HCT116 (cell line): ENCODE results near the gene PTPRZ1. TPM values are rescaled to one million over a fixed set of nuclear protein-coding genes. Genes with fewer than 3 reads are reported as not detected.

ENCODE experiments used
- ATAC-seq: fragments of 200-7000 bp; cut with Tn5 transposase; 2 replicates; pipeline ENCODE4 v1.9.1; 2020; ENCODE audit warnings: mild to moderate bottlenecking, moderate library complexity
- BruUV-seq: library from RNA; stranded (reverse); fragments of 400-500 nt; replicated peaks from 2 replicates; lab custom pipeline; 2021; lab: Mats Ljungman, UMichigan
- CTCF ChIA-PET: fragments of 300-600 bp; sonication (Branson Sonifier 250); formaldehyde crosslinking; loops from one replicate; lab custom pipeline; 2021; ENCODE audit warnings: antibody characterized with exemption; lab: Charles Lee
- POLR2A ChIA-PET: fragments of 300-600, 350-600 bp; sonication (Branson Sonifier 250); formaldehyde crosslinking; loops from one replicate; lab custom pipeline; 2021; ENCODE audit warnings: antibody characterized with exemption; lab: Charles Lee
- RAD21 ChIA-PET, 2 experiments: fragments of 300-600 bp; sonication (Branson Sonifier 250); formaldehyde crosslinking; loops; one replicate each; lab custom pipeline; 2023; ENCODE audit warnings: low total read pairs in 2 of 2; ENCODE audit not compliant: uncharacterized antibody in 2 of 2, unreplicated experiment in 2 of 2, low non-redundant PET in 1 of 2; lab: Charles Lee
- DNase-seq: peaks from one replicate; pipeline ENCODE4 v3.0.0-alpha.2; 2010; ENCODE audit warnings: low read depth, low spot score
- H2AFZ ChIP-seq: fragments of 200-600 bp; shearing (Covaris generic), sonication (generic); 2 replicates; pipeline ENCODE4 v1.6.1; 2017; ENCODE audit warnings: low read depth, mixed run types, mixed read lengths, antibody characterized with exemption, low read length; ENCODE audit not compliant: poor library complexity, severe bottlenecking
- H3K27ac ChIP-seq: 2 replicates; pipeline ENCODE4 v1.5.1; 2012; ENCODE audit warnings: low read depth, low read length
- H3K27me3 ChIP-seq: fragments of 200-600 bp; sonication (generic); 2 replicates; pipeline ENCODE4 v1.6.1; 2016; ENCODE audit warnings: mixed run types, low read length, mixed read lengths; ENCODE audit not compliant: insufficient read depth
- H3K36me3 ChIP-seq, 2 experiments: fragments of 200-500 bp in 1 of 2; fragments of 200-600 bp in 1 of 2; sonication (Bioruptor generic) in 1 of 2; sonication (generic) in 1 of 2; 2 replicates each; pipeline versions ENCODE4 v1.5.1 to v1.6.1; 2014 to 2016; ENCODE audit warnings: low read length in 2 of 2, inconsistent platforms in 1 of 2, mixed read lengths in 1 of 2, mixed run types in 1 of 2; ENCODE audit not compliant: insufficient read depth in 2 of 2, control insufficient read depth in 1 of 2
- H3K4me1 ChIP-seq, 2 experiments: fragments of 200-600 bp in 1 of 2; sonication (generic) in 1 of 2; 2 replicates each; pipeline versions ENCODE4 v1.5.1 to v1.6.1; 2012 to 2017; ENCODE audit warnings: low read length in 2 of 2, inconsistent platforms in 1 of 2, mild to moderate bottlenecking in 1 of 2, mixed read lengths in 1 of 2, mixed run types in 1 of 2, moderate library complexity in 1 of 2; ENCODE audit not compliant: insufficient read depth in 2 of 2, control insufficient read depth in 1 of 2
- H3K4me2 ChIP-seq: fragments of 200-600 bp; sonication (generic); 2 replicates; pipeline ENCODE4 v1.6.1; 2017; ENCODE audit warnings: mixed run types, low read length, mixed read lengths
- H3K4me3 ChIP-seq, 2 experiments: fragments of 200-600 bp in 1 of 2; sonication (generic) in 1 of 2; replicated peaks in 1 of 2; 2 replicates each; pipeline ENCODE4 v1.5.1; 2011 to 2016; ENCODE audit warnings: low read length in 2 of 2, control low read depth in 1 of 2, low read depth in 1 of 2, mild to moderate bottlenecking in 1 of 2, mixed read lengths in 1 of 2, mixed run types in 1 of 2
- H3K79me2 ChIP-seq: fragments of 200-600 bp; sonication (generic); 2 replicates; pipeline ENCODE4 v1.6.1; 2017; ENCODE audit warnings: mild to moderate bottlenecking, mixed run types, low read length, moderate library complexity, mixed read lengths; ENCODE audit not compliant: insufficient read depth
- H3K9ac ChIP-seq: fragments of 200-600 bp; sonication (generic); 2 replicates; pipeline ENCODE4 v1.6.1; 2016; ENCODE audit warnings: low read length, mixed read lengths
- H3K9me2 ChIP-seq: fragments of 200-600 bp; sonication (generic), shearing (Covaris generic); 2 replicates; pipeline ENCODE4 v1.6.1; 2017; ENCODE audit warnings: mixed run types, mild to moderate bottlenecking, moderate library complexity; ENCODE audit not compliant: insufficient read depth
- H3K9me3 ChIP-seq, 2 experiments: fragments of 200-500 bp in 1 of 2; fragments of 200-600 bp in 1 of 2; sonication (Bioruptor generic) in 1 of 2; sonication (generic) in 1 of 2; 2 replicates each; pipeline ENCODE4 v1.6.1; 2014 to 2017; ENCODE audit warnings: low read length in 2 of 2, mixed read lengths in 2 of 2, inconsistent platforms in 1 of 2, low read depth in 1 of 2, mild to moderate bottlenecking in 1 of 2, mixed run types in 1 of 2, moderate library complexity in 1 of 2; ENCODE audit not compliant: control insufficient read depth in 1 of 2, insufficient read depth in 1 of 2
- H4K20me1 ChIP-seq: fragments of 200-600 bp; sonication (generic), shearing (Covaris generic); 2 replicates; pipeline ENCODE4 v1.6.1; 2017; ENCODE audit warnings: mixed run types, mild to moderate bottlenecking, moderate library complexity; ENCODE audit not compliant: insufficient read depth
- CBX3 ChIP-seq: IDR thresholded peaks from 2 replicates; pipeline ENCODE4 v1.6.1; 2012; ENCODE audit warnings: low read depth
- CEBPB ChIP-seq: IDR thresholded peaks from 2 replicates; pipeline ENCODE4 v1.6.1; 2012; ENCODE audit warnings: low read depth
- ELF1 ChIP-seq: IDR thresholded peaks from 2 replicates; pipeline ENCODE4 v1.6.1; 2012; ENCODE audit warnings: low read depth, borderline replicate concordance
- EZH2 ChIP-seq: fragments of 200-600 bp; sonication (generic); IDR thresholded peaks from 2 replicates; pipeline ENCODE4 v1.6.1; 2017; ENCODE audit warnings: antibody characterized with exemption, mixed run types
- FOSL1 ChIP-seq: IDR thresholded peaks from 2 replicates; pipeline ENCODE4 v1.6.1; 2012; ENCODE audit warnings: low read depth
- JUND ChIP-seq: IDR thresholded peaks from 2 replicates; pipeline ENCODE4 v1.6.1; 2012
- POLR2A ChIP-seq: IDR thresholded peaks from 2 replicates; pipeline ENCODE4 v1.7.0; 2011; ENCODE audit warnings: borderline replicate concordance; ENCODE audit not compliant: insufficient read depth, insufficient read length; ENCODE audit errors: extremely low read depth
- POLR2AphosphoS5 ChIP-seq: IDR thresholded peaks from 2 replicates; pipeline ENCODE4 v1.6.1; 2011; ENCODE audit warnings: mild to moderate bottlenecking, low read depth, low read length, moderate library complexity
- SIN3A ChIP-seq: IDR thresholded peaks from 2 replicates; pipeline ENCODE4 v1.6.1; 2012; ENCODE audit warnings: low read depth
- SRF ChIP-seq: IDR thresholded peaks from 2 replicates; pipeline ENCODE4 v1.6.1; 2012; ENCODE audit warnings: low read depth
- TCF7L2 ChIP-seq: IDR thresholded peaks from 2 replicates; pipeline ENCODE4 v1.7.0; 2011; ENCODE audit warnings: borderline replicate concordance, inconsistent platforms; ENCODE audit not compliant: insufficient read depth, insufficient read length; ENCODE audit errors: extremely low read depth
- ZFX ChIP-seq: fragments of 450-650 bp; IDR thresholded peaks from 2 replicates; pipeline ENCODE4 v1.6.1; 2017
- intact Hi-C: fragments of 100-400 bp; cut with micrococcal nuclease; formaldehyde crosslinking; loops from 2 replicates; pipeline ENCODE4 v1.10.0; 2022
- total RNA-seq: library from RNA; stranded (reverse); gene quantifications from one replicate; pipeline ENCODE4 v1.2.1, GENCODE V29; 2021; ENCODE audit not compliant: unreplicated experiment
- TF ChIP-seq, protein P1 (sequence below): IDR thresholded peaks from 2 replicates; pipeline ENCODE4 v1.6.1; 2011; ENCODE audit warnings: mild to moderate bottlenecking, low read length, moderate library complexity; ENCODE audit not compliant: insufficient replicate concordance; ENCODE audit errors: extremely low read depth
- TF ChIP-seq, protein P2 (sequence below): IDR thresholded peaks from 2 replicates; pipeline ENCODE4 v1.6.1; 2012
- TF ChIP-seq, protein P3 (sequence below): IDR thresholded peaks from 2 replicates; pipeline ENCODE4 v1.6.1; 2012; ENCODE audit warnings: low read depth
- TF ChIP-seq, protein P4 (sequence below), 3 experiments: fragments of 200-600 bp in 1 of 3; sonication (generic) in 1 of 3; IDR thresholded peaks in 2 of 3; conservative IDR thresholded peaks in 1 of 3; 2 replicates each; pipeline ENCODE4 v1.5.1; 2012 to 2017; ENCODE audit warnings: low read depth in 2 of 3, low read length in 2 of 3, antibody characterized with exemption in 1 of 3, borderline replicate concordance in 1 of 3, control low read depth in 1 of 3, mild to moderate bottlenecking in 1 of 3, mixed read lengths in 1 of 3, mixed run types in 1 of 3, moderate library complexity in 1 of 3; ENCODE audit not compliant: insufficient read depth in 1 of 3
- TF ChIP-seq, protein P5 (sequence below): IDR thresholded peaks from 2 replicates; pipeline ENCODE4 v1.6.1; 2012

Gene PTPRZ1
- total RNA-seq, 1 experiment from 2014 or later, result 0.25 TPM

DNA sequence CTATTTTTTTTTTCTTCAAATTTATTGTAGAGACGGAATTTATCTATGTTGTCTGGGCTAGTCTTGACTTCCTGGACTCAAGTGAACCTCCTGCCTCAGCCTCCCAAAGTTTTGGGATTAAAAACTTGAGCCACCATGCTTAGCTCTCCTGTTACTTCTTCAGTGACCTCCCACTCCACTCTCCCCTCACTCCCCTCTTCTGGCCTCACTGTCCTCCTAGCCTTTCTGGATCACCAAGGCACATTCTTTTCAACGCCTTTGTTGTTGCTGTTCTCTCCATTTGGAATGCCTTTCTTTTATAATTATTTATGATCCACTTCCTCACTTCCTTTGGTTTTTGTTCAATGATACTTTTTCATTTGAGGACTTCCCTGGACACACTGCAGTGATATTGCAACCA lies 17.9 kb downstream of the PTPRZ1 start:
- RAD21 ChIA-PET, result no interaction called here
- intact Hi-C loops, result no loop called here
- no peak for TF ChIP-seq JUND
- TF ChIP-seq FOSL1, result no peak
- TF ChIP-seq, protein P1, sequence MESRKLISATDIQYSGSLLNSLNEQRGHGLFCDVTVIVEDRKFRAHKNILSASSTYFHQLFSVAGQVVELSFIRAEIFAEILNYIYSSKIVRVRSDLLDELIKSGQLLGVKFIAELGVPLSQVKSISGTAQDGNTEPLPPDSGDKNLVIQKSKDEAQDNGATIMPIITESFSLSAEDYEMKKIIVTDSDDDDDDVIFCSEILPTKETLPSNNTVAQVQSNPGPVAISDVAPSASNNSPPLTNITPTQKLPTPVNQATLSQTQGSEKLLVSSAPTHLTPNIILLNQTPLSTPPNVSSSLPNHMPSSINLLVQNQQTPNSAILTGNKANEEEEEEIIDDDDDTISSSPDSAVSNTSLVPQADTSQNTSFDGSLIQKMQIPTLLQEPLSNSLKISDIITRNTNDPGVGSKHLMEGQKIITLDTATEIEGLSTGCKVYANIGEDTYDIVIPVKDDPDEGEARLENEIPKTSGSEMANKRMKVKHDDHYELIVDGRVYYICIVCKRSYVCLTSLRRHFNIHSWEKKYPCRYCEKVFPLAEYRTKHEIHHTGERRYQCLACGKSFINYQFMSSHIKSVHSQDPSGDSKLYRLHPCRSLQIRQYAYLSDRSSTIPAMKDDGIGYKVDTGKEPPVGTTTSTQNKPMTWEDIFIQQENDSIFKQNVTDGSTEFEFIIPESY, result no peak
- TF ChIP-seq EZH2, result no peak
- no peak for TF ChIP-seq POLR2A
- TF ChIP-seq ZFX, result no peak
- TF ChIP-seq TCF7L2, result no peak
- TF ChIP-seq, protein P2, sequence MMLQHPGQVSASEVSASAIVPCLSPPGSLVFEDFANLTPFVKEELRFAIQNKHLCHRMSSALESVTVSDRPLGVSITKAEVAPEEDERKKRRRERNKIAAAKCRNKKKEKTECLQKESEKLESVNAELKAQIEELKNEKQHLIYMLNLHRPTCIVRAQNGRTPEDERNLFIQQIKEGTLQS, result no peak
- TF ChIP-seq, protein P3, sequence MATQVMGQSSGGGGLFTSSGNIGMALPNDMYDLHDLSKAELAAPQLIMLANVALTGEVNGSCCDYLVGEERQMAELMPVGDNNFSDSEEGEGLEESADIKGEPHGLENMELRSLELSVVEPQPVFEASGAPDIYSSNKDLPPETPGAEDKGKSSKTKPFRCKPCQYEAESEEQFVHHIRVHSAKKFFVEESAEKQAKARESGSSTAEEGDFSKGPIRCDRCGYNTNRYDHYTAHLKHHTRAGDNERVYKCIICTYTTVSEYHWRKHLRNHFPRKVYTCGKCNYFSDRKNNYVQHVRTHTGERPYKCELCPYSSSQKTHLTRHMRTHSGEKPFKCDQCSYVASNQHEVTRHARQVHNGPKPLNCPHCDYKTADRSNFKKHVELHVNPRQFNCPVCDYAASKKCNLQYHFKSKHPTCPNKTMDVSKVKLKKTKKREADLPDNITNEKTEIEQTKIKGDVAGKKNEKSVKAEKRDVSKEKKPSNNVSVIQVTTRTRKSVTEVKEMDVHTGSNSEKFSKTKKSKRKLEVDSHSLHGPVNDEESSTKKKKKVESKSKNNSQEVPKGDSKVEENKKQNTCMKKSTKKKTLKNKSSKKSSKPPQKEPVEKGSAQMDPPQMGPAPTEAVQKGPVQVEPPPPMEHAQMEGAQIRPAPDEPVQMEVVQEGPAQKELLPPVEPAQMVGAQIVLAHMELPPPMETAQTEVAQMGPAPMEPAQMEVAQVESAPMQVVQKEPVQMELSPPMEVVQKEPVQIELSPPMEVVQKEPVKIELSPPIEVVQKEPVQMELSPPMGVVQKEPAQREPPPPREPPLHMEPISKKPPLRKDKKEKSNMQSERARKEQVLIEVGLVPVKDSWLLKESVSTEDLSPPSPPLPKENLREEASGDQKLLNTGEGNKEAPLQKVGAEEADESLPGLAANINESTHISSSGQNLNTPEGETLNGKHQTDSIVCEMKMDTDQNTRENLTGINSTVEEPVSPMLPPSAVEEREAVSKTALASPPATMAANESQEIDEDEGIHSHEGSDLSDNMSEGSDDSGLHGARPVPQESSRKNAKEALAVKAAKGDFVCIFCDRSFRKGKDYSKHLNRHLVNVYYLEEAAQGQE, result no peak
- no peak for TF ChIP-seq SIN3A
- no peak for TF ChIP-seq CBX3
- TF ChIP-seq ELF1, result no peak
- TF ChIP-seq SRF, result no peak
- no peak for TF ChIP-seq POLR2AphosphoS5
- TF ChIP-seq, protein P4, sequence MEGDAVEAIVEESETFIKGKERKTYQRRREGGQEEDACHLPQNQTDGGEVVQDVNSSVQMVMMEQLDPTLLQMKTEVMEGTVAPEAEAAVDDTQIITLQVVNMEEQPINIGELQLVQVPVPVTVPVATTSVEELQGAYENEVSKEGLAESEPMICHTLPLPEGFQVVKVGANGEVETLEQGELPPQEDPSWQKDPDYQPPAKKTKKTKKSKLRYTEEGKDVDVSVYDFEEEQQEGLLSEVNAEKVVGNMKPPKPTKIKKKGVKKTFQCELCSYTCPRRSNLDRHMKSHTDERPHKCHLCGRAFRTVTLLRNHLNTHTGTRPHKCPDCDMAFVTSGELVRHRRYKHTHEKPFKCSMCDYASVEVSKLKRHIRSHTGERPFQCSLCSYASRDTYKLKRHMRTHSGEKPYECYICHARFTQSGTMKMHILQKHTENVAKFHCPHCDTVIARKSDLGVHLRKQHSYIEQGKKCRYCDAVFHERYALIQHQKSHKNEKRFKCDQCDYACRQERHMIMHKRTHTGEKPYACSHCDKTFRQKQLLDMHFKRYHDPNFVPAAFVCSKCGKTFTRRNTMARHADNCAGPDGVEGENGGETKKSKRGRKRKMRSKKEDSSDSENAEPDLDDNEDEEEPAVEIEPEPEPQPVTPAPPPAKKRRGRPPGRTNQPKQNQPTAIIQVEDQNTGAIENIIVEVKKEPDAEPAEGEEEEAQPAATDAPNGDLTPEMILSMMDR (IDR thresholded peaks at IDR 0.05 in 2 of 3, conservative IDR thresholded peaks at IDR 0.05 in 1 of 3; ENCODE audit: borderline replicate concordance in 1 of 3, insufficient read depth in 1 of 3, low read depth in 2 of 3, low read length in 2 of 3), result no peak
- no peak for TF ChIP-seq CEBPB
- TF ChIP-seq, protein P5, sequence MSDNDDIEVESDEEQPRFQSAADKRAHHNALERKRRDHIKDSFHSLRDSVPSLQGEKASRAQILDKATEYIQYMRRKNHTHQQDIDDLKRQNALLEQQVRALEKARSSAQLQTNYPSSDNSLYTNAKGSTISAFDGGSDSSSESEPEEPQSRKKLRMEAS, result no peak
- Histone ChIP-seq H3K4me3 (no peak overlapping the region), H3K36me3 (no peaks in the 10 kb centered on the region), H3K9ac (no peak overlapping the region), H3K9me2 (0 out of 2 replicates have a peak, but pooled peaks cover 2% of the 10 kb centered on the region), H2AFZ (no peak overlapping the region), H4K20me1 (no peaks in the 10 kb centered on the region), H3K27me3 (no peaks in the 10 kb centered on the region), H3K27ac (no peak overlapping the region), H3K4me2 (no peak overlapping the region), H3K79me2 (no peaks in the 10 kb centered on the region), H3K9me3 (no peaks in the 10 kb centered on the region), H3K4me1 (no peaks in the 10 kb centered on the region)
- ATAC-seq (no peak), DNase-seq (no peak)
- POLR2A ChIA-PET, result no interaction called here
- BruUV-seq, result no TSS peak
- CTCF ChIA-PET, result no interaction called here
